ENCODE data around the gene TMEM131L.
"Not testable (repeated sequence)": the region's sequence is repeated elsewhere in the genome, so short reads cannot be mapped to it uniquely, and the experiment has no call there.

Gene TMEM131L, protein sequence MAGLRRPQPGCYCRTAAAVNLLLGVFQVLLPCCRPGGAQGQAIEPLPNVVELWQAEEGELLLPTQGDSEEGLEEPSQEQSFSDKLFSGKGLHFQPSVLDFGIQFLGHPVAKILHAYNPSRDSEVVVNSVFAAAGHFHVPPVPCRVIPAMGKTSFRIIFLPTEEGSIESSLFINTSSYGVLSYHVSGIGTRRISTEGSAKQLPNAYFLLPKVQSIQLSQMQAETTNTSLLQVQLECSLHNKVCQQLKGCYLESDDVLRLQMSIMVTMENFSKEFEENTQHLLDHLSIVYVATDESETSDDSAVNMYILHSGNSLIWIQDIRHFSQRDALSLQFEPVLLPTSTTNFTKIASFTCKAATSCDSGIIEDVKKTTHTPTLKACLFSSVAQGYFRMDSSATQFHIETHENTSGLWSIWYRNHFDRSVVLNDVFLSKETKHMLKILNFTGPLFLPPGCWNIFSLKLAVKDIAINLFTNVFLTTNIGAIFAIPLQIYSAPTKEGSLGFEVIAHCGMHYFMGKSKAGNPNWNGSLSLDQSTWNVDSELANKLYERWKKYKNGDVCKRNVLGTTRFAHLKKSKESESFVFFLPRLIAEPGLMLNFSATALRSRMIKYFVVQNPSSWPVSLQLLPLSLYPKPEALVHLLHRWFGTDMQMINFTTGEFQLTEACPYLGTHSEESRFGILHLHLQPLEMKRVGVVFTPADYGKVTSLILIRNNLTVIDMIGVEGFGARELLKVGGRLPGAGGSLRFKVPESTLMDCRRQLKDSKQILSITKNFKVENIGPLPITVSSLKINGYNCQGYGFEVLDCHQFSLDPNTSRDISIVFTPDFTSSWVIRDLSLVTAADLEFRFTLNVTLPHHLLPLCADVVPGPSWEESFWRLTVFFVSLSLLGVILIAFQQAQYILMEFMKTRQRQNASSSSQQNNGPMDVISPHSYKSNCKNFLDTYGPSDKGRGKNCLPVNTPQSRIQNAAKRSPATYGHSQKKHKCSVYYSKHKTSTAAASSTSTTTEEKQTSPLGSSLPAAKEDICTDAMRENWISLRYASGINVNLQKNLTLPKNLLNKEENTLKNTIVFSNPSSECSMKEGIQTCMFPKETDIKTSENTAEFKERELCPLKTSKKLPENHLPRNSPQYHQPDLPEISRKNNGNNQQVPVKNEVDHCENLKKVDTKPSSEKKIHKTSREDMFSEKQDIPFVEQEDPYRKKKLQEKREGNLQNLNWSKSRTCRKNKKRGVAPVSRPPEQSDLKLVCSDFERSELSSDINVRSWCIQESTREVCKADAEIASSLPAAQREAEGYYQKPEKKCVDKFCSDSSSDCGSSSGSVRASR (N-terminal part only)

GRCh38 chr4:153466081-153466948 is at the start of gene TMEM131L:
TSS of gene TMEM131L (plus strand) at chr4:153466360. CDS start at chr4:153466398, 38 bp downstream.
- DNase-seq = peak; percentile 70

- not testable (repeated sequence) for DNase-seq
These were observed 49.7 kb upstream of the TMEM131L start for GRCh38 chr4:153416456-153416855.

- DNase-seq = peak; percentile 46
These were observed 48.0 kb upstream of the TMEM131L start for GRCh38 chr4:153418121-153418520.

DNA sequence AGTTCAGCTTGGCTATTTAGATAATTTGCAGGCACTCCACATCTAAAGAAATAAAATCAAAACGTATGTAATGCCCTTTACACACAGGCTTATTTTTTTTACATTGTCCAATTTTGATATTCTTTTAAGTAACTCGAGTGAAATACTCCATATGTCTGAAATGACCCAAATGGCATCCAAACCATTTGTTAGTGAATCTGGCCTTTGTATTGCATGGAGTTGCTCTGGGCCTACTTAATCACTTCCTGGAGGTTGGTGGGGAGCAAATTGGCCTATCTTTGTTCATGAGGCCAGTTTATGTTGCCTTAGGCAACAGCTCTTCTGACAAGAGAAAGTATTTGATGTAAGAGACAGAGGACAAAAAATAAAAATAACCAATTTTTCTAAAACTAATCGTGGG is 47.6 kb upstream of the TMEM131L start:
- peak; percentile 38 for DNase-seq

DNA sequence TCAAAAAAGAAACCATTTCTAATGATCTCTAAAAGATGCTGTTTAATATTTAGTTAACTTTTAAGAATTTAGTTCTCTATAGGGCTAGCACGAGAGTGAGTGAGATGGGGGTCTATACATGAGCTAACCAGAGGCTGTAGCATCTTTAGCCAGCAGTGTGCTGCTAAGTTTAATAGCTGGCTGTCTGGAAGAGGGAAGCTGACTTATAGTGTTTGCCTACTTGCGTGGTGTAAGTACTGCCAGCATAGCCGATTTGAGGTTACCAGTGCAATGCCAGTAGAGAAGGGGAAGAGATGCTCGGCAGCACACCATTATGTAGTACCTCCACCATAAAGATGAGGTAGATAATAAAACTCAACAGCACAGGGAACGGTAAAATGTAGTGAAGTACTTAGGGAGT is 47.1 kb upstream of the TMEM131L start:
- DNase-seq = no peak

DNA sequence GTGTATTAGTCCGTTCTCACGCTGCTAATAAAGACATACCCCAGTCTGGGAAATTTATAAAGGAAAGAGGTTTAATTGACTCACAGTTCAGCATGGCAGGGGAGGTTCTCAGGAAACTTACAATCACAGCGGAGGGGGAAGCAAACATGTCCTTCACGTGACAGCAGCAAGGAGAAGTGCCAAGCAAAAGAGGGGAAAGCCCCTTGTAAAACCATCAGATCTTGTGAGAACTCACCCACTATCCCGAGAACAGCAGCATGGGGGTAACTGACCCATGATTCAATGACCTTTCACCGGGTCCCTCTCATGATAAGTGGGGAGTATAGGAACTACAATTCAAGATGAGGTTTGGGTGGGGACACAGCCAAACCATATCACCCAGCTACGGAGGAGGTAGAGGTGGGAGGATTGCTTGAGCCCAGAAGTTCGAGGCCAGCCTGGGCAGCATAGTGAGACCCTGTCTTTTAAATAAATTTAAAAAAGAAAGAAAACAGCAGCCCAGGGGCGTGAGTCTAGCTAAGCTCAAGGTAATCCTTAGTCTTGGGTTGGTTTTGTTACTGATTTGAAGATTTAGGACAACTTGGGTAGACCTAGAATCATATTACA is 46.4 kb upstream of the TMEM131L start:
- DNase-seq = no peak

DNA sequence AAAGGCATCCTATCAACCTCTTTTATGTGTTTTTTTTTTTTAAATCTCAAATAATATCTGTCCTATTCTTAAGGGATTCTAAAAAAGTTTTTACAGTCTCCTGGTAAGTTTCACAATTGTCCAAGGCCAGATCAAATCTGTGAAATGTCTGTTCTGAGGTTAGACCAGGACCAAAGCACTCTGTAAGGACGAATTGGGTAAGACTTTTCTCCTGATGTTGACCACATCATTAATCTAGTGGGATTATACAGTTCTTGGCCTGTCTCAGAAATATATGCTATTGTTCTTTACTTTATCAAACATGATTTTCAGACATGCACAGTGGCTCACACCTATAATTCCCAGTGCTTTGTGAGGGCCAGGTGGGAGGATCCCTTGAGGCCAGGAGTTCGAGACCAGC is 45.8 kb upstream of the TMEM131L start:
- peak; percentile 17 for DNase-seq

DNA sequence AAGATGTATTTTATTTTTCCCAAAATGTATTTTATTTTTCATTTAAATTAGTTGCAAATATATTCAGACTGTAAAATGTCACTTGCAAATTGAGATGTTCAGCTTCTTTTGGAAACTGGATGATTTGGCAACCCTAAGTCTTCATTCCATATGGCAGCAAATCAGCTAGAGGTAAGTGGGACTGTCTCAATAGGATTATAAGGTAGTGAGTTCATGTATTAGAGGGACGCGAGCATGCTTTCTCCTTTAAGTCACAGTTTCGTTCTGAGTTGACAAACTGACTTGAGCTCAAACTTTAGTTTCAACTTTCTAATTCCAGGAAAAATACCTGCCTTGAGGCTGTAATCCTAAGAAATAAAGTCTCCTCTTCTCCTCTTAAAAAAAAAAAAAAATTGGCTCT is 44.2 kb upstream of the TMEM131L start:
- DNase-seq = no peak

- peak; percentile 22 for DNase-seq
These were observed 39.8 kb upstream of the TMEM131L start for GRCh38 chr4:153426207-153426885.

DNA sequence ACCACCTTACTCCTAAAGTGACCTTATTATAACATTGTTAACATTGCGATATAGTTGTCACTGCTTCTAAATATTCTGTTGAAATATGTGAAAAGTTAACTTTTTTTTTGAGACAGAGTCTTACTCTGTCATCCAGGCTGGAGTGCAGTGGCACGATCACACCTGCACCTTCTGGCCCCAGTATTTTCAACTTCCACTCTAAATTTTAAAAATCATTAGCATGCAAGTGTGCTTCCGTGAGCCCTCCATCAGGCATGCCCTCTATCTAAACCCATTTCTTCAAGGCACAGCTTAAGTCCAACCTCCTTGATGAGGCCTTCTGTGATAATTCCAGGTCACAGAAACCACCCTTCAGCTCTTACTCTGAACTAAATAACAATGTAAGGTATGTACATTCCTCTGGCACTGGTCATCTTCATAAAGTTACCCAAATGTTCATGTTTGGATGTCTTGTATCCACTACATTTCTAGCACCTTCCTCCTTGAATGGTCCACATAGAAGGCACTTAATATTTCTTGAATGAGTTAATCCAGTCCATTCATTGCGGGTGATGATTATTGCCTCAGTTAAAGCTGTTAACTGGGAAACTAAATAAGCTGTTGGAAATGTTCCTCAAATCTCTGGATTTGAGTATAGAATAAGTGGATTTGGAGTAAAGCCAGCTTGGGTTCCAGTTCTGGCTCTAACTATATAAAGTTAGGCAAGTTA is 38.6 kb upstream of the TMEM131L start:
- peak; percentile 86 for DNase-seq

DNA sequence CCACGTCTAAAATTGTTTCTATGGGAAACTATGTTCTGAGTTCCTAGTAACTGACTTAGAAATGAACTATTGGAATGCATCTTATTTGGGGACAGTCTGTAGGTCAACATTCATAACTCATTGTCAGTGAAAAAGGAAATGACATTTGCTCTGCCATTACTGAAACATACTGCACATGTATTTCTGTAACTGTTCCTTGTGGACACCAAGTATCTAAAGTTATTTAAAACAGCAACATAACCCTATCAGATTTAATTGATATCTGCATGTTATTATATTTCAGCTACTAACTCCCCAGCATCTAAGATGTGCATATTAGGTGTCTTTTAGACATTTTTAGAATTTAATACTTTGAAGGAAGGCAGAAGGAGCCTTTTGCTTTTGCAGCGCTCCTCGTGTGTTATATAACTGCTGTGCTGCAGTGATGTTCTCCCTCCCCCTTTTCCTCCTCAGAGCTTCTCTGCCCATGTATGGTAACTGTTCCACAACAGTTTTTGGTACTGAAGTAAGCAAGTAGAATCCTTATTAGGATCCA is 37.2 kb upstream of the TMEM131L start:
- DNase-seq = peak; percentile 22

DNA sequence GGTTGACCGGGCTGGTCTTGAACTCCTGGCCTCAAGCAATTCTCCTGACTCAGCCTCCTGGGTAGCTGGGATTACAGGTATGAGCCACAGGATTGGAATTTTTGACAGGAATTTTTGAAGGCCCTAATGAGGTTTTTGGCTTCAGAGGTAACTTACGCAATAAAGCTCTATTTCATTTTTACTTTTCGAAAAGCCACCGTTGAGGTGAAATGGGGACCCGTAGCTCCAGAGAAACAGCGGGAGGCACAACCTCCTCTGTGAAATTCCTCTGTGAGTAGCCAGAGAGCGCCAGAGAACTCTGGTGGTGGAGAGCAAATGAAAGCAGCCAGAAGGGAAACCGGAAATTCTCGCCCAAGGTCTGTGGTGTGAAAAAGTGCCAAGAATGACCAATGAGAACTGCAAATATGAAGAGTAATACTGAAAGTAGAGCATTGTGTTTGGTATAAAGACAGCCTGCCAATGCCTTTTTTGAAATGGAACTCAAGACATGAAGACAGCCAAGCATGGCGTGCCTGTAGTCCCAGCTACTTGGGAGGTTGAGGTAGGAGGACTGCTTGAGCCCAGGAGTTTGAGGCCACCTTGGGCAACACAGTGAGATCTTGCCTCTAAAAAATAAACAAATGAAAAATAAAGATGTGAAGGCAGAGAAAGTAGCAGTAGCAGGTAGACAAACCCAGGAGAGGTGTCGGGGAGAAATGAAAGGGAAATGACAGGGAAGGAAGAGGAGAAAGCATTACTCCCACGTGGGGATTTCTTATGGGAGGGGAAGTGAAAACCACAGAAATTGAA is 33.0 kb upstream of the TMEM131L start:
- DNase-seq = peak; percentile 85

DNA sequence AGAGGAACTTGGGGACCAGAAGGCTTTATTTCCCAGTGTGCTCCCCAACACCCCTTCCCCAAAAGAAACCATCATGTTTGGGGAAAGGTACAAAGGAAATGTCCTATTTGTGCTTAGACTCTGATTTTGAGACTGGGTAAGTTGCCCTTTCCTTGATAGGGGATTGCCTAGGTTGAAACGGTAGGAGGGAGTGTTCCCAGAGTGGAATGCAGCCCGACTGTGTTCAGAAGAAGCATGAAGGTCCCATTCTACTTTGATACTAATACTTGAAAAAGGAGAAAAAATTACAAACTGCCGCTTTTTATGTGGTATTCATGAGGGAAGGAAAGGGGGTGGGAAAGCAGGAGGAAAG is 32.4 kb upstream of the TMEM131L start:
- no peak for DNase-seq

DNA sequence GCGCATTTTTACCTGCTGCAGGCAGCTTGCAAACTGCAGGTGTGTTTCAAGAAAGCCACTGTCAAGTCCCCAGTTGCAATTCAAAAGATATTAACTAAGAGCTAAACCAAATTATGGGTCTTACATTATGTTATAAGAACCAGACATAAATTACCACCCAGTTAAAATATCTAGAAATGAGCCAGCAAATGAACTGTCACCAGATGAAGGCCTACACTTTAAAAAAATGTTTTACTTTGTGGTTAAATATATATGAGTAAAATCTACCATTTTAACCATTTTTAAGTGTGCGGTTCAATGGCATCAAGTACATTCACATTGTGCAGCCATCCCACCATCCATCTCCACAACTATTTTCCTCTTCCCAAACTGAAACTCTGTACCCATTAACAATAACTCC is 32.0 kb upstream of the TMEM131L start:
- DNase-seq = no peak

DNA sequence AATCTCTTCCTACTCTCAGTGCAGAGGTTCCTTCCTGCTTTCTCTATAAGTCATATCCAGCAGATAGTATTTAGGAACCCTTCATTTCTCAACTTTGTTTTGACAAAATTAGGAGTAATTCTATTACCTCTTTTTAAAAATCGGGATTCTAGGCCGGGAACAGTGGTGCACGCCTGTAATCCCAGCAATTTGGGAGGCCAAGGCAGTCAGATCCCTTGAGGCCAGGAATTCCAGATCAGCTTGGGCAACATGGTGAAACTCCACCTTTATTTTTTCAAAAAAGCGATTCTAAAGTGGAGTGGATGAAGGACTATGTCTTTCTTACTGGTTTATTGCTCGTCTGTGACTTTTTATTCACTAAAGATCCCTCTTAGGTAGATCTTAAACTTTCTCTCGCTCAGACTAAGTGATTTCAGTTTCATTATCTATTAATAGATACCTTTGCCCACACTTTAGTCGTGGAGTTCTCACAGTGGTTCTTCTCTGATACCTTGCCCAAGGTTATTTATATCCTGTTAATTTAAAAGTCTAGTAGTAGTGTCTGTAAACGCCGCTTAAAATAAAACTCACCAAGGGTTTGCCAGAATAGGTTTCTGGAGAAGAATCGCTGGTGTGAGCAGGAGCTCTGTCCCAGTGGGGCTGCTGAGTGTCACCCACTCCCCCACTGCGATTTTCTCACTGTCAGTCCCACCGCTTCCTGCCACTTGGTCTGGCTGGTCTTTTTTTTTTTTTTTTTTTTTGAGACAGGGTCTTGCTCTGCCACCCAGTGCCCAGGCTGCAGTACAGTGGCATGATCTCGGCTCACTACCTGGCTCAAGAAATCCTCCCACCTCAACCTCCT is 27.0 kb upstream of the TMEM131L start:
- no peak for DNase-seq

GRCh38 chr4:153439831-153440230 is 26.3 kb upstream of the TMEM131L start:
- DNase-seq = no peak

- no peak for DNase-seq
These were observed 25.7 kb upstream of the TMEM131L start for GRCh38 chr4:153440475-153440874.
